Occipital lobe (tissue), 2 donors: ENCODE data around the gene ADCY9. TPM values are rescaled to one million over a fixed set of nuclear protein-coding genes. Genes with fewer than 3 reads are reported as not detected.
A peak's percentile ranks its signal among the peaks of the same experiment; 100 is the strongest.
"Not testable (repeated sequence)": the region's sequence is repeated elsewhere in the genome, so short reads cannot be mapped to it uniquely, and the experiment has no call there.

ENCODE experiments used
- DNase-seq: peaks from one replicate; lab custom pipeline; 2025; lab: John Stamatoyannopoulos, UW
- total RNA-seq: library from RNA; depleted of rRNA; stranded (reverse); fragments of >200 nt; gene quantifications from one replicate; pipeline ENCODE4 v1.2.3, GENCODE V29; 2014

The ADCY9 gene
- total RNA-seq, 1 donor from 2014 or later, result 9.5 TPM

- no peak for DNase-seq
Observed at GRCh38 chr16:3979070-3979469, 137.2 kb downstream of the ADCY9 start.

DNA sequence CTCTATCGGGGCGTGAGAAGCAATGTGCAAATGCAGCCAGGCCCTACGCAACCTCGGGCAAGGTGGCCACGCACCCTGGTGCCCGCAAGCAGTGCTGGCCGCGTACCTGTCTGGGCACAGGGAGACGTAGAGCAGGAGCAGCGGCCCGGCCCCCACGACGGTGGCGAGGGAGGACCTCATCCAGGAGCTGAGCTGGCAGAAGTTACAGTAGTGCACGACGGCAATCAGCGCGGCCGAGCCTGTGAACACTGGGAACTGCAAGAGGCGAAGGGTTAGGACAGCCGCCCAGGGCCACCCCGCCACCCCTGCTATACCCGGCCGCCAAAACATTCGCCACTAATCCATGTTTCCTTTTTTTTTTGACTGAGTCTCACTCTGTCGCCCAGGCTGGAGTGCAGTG is 138.9 kb downstream of the ADCY9 start:
- no peak for DNase-seq

GRCh38 chr16:3974751-3975150 is 141.5 kb downstream of the ADCY9 start:
- no peak for DNase-seq

GRCh38 chr16:3971706-3972105 is 144.5 kb downstream of the ADCY9 start:
- no peak for DNase-seq

GRCh38 chr16:3971261-3971660 is 145.0 kb downstream of the ADCY9 start:
- DNase-seq, result no peak

GRCh38 chr16:3968551-3968950 is 147.7 kb downstream of the ADCY9 start:
- no peak for DNase-seq

DNA sequence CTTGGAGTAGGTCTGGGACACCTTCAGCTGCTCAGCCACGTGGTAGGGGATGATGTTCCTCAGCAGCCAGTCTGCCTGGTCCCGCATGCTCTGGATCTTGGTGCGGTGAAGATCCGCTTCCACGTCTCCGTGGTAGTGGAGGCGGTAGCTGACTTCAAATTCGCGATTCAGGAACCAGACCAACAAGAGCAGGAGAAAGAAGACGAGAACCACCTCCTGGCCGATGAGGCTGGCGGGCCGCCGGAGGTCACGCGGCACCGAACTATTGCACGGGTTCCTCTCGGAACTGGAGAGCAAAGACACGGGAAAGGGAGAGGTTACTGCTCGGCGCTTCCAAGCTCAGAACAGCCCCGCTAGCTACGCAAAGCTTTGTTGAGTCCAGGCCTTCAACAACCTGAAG is 149.6 kb downstream of the ADCY9 start:
- DNase-seq, result no peak

DNA sequence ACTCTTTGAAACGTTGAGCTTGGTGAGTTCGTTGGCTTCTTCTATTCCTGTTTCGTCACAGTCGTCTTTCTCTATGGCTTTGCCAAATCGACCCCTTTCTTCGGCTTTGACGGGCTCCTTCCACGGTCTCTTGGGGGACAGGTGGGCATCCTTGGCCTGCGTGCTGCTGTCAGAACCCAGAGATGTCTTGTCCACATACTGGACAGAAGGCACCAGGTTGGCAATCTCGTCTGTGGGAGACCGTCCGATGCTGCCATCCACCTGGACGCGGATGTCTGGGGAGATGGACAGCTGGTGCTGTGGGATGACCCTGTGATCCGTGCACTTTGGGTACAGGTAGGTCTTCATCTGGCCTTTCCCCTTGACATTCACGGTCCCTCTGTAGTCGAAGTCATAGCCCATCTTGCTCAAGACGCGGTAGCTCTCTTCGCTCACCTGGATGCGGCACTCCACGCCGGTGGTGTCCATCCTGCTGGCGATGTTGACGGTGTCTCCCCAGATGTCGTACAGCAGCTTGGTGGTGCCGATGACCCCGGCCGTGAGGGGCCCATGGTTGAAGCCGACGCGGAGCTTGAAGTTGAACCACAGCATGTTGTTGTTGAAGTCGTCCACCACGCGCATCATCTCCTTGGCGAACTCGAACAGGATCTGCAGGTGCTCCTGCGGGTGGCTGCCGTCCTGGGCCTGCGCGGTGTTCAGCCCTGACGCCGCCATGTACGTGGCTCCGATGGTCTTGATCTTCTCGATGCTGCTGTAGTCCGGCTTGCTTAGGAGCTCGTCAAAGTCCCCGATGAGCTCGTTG is 150.3 kb downstream of the ADCY9 start:
- no peak for DNase-seq

DNA sequence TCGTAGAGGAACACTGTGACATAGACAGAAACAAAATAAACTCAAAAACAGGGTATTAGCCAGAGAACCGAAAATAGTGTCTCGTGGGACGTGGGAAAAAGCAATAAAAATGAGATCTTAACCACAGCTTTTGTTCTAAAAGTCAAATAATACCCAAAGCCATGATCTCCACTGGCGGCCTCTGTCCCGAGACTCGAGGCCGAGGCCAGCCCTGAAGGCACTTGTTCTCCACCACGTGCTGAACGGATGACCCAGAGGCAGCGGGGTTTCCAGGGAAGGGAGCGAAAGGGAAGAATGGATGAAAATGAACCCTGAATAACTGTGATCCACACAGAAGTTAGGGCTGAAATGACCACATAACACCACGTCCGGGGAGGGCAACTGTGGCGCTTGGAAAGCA is 150.9 kb downstream of the ADCY9 start:
- no peak for DNase-seq

DNA sequence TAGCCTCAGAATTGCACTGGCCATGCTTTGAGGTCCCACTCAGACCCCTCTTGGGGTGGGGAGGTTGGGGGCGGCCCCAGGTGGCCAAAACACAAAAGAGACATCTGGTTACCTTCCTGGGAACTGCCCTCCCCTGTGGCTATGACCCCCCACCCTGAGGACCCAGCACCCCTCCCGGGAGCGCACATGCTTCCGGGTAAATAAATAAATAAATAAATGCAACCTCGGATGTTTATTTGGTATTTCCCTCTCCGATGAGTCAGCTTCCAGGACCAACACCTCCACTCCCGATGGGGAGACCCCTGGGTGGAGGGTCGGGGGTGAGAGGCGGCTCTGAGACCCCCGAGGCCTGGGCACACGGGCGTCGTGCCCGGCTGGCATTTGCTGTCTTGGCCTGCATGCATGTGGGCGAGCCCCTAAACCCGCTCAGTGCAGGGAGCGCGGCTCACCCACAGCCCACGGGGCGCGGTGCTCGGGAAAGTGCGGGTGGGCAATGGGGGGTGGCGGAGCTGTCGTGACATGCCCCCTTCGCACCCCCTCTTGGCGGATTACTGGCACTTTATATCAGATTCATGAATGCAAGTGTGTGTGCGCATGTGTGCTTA is 151.5 kb downstream of the ADCY9 start:
- no peak for DNase-seq

DNA sequence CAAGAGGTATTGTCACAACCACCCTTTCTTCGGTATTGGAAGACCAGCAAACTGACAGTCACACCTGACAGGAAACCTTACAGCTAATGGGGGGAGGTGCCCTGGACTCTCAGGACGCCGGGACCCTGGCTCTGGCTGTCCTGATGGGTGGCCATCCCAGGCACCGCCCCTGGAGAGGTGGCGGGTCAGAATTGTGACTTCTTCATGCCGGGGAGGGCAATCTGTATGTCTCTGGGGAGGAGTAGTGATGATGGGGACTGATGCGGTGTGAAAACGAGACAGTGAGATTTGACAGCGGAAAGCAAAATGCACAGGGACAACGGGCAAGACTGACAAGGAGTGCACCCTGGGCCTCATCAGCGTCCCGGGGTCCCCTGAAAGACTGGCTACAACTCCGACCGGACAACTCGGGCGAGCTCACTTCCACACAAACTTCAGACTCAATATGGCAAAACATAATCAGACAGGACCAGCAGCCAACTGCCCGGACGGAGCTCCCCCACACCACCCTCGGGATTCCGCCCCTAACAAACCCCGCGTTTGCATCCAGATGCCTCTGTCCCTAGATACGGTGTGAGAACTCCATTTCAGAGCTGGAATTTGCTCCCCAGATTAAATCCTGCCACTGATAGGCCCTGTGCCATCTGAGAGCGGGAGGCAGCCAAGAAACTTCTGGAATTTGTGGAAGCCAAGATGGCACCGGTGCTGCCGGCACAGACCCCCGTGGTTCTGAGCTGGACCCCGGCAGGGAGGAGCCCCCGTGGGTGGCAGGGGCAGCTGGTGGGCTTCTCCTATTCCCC is 152.2 kb downstream of the ADCY9 start:
- no peak for DNase-seq

DNA sequence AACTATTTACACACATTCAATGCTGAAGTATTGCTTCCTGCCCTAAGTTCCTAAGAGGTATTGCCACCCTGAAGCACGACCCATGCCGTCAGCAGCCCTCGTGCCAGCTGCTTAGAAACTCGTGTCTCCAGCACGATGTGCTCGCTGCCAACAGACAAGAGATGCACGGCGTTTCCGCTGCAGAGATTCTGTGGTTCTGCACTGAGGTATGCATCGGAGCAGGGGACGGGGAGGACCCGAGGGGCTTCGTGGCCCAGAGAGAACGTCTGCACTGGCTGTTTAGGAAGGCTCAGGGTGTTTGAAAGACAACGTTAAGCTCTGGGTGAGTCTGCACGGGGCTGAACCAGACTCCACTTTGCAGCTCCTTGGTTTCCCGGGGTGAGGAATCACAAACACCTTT is 153.0 kb downstream of the ADCY9 start:
- DNase-seq, result no peak

DNA sequence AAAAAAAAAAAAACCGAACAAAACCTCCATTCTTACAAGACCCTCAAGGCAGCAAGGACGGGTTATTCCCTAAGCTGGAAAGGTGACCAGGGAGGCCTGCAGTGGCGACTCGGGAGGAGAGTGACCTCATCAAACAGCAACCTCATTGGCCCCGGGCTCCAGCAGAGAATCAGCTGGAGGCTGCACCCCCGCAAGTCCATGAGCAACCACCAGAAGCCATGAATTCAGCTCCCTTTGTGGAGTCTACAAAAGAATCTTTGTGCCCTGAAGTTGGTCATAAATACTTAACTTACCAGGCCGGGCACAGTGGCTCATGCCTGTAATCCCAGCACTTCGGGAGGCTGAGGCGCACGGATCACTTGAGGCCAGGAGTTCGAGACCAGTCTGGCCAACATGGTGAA is 154.8 kb downstream of the ADCY9 start:
- peak; percentile 32 for DNase-seq

GRCh38 chr16:3959926-3960590 is 156.2 kb downstream of the ADCY9 start:
- not testable (repeated sequence) for DNase-seq

- no peak for DNase-seq
Observed at GRCh38 chr16:3959148-3959547, 157.1 kb downstream of the ADCY9 start.

DNA sequence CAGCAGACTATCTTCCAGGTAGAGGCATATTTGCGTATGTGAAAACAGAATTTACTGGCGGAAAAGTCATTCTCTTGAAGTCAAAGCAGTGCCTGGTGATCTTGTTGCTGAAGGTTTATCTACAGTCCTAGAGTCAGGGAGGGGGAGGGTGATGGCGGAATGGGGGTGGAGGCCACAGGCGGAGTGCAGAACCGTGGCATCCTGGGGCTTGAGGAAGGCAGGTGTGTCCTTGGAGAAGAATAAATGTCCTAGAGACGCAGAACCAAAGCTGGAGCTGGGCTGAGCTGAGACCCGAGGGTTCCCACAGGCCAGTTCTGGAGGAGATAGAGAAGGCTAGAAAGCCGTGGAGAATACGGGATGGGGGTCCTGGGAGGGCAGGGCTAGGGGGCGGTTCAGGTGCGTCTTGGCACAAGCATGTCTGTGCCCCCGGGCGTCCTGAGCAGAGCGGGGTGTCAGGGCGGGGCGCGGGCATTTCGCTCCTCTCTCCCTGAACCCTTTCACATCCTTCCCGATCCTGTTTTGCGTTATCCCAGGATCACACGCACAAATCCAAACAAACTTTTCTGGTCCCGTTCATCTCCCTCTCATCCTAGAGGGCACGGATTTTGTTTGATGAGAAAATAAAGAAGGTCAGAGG is 158.8 kb downstream of the ADCY9 start:
- no peak for DNase-seq

DNA sequence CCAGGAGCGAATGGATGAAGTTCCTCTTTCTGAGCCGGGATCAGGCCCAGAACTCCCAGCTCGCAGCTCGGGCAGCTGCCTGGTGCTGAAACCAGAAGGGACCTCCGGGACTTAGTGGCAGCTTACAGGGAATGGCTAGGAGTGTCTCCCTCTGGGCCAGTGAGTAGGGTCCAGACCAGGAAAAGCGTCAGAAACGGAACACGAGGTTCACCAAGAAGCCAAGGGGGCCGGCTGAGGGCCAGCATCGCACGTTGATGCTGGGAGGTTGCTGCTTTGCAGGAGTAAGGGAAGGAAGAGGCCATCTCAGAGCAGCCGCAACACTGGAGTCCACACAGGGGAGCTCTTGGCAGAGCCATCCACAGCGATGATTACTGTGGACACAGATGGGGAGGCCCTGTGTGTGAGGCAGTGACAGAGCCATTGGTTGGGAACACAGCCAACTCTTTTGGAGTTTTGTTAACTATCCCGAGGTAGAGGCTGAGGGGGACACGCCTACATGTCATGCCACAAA is 161.8 kb downstream of the ADCY9 start:
- no peak for DNase-seq

DNA sequence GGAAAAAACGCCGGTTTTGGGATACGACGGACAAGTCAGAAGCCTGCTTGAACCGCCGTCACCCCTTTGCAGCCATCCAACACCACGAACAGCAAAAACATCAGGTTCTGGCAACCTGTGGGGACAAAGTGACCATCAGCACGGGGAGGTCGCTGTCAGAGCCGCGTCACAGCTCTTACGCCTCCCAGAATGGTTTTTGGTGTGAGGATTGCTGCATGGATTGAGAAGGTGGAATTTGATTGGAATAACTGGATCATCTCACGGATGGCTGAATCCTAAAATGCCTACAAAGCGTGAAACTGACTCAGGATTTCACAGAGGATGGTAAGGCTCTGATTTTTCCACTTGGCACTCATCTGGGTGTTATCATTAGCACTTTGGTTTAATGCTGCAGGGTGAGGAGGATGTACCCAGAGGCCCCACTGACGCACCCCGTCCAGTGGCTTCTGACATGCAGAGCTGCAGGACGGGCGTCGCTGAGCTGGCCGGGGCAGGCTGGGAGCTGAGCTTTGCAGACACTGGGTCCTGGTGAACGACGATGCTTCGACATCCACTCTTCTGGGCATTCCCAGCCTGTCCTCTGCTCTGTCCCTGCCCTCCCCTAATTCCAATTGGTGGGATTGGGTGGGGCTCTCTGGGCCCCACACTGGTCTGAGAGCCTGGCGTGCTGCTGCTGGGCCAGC is 162.4 kb downstream of the ADCY9 start:
- DNase-seq, result no peak

DNA sequence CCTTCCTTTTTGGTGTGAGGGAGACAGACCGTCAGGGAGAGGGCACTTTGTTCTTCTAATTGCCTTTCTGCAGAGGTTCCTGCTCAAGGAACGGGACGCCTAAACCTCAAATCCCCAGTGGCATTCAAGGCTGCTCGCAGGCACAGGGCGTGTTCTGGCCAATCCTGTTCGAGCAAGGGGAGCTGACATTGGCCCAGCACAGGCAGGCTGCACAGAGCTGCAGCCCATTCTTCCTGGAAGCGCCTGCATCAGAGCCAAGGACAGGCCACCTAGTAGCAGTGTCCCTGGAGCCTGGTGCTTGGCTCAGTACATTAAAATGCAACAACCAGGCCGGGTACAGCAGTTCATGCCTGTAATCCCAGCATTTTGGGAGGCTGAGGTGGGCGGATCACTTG is 163.5 kb downstream of the ADCY9 start:
- DNase-seq, result no peak

- no peak for DNase-seq
Observed at GRCh38 chr16:3951861-3952736, 164.1 kb downstream of the ADCY9 start.
